Activated T-cell treated with anti-CD3 and anti-CD28 coated beads, Interleukin-2, amount 50 U/mL, for 24 hours (primary cell): ENCODE results near the gene IGF2R.

Experiments used
- DNase-seq: peaks from one replicate; pipeline ENCODE4 v3.0.0-alpha.2; 2020
- H3K27ac Mint-ChIP-seq: 2 replicates; pipeline ENCODE4 v1.8.0; 2020; ENCODE audit warnings: mild to moderate bottlenecking, mixed read lengths
- H3K27me3 Mint-ChIP-seq: 2 replicates; pipeline ENCODE4 v1.8.0; 2020; ENCODE audit warnings: mixed read lengths
- H3K36me3 Mint-ChIP-seq: 2 replicates; pipeline ENCODE4 v1.8.0; 2020; ENCODE audit warnings: low read depth, mixed read lengths
- H3K4me1 Mint-ChIP-seq: 2 replicates; pipeline ENCODE4 v1.8.0; 2020; ENCODE audit warnings: low read depth, mixed read lengths
- H3K4me3 Mint-ChIP-seq: 2 replicates; pipeline ENCODE4 v1.8.0; 2020; ENCODE audit warnings: mild to moderate bottlenecking, moderate library complexity, mixed read lengths
- H3K9me3 Mint-ChIP-seq: 2 replicates; pipeline ENCODE4 v1.8.0; 2020; ENCODE audit warnings: mixed read lengths

IGF2R gene

DNA sequence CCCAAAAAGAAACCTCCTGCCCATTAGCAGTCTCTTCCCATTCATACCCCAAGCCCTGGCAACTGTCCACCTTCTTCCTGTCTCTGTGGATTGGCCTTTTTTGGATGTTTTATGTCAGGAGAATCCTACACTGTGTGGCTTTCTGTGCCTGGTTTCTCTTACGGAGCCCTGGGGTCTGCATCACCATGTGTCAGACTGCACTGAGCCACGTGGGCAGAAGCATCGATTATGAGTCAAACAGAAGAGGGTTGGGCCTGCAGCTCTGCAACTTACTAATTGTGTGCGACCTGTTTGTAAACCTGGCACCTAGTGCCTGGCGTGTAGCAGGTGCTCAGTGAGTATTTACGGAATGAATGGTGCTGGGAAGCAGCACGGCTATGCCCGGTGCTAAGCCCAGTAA is 62.6 kb downstream of the IGF2R start:
- no peak overlapping the region for H3K4me3 Mint-ChIP-seq
- H3K36me3 Mint-ChIP-seq, result peaks cover 100% of the 10 kb centered on the region
- H3K9me3 Mint-ChIP-seq, result no peaks in the 10 kb centered on the region
- DNase-seq, result no peak
- H3K27me3 Mint-ChIP-seq, result no peaks in the 10 kb centered on the region
- peak overlapping the region; percentile 75 for H3K27ac Mint-ChIP-seq
- H3K4me1 Mint-ChIP-seq, result peaks cover 27% of the 10 kb centered on the region

DNA sequence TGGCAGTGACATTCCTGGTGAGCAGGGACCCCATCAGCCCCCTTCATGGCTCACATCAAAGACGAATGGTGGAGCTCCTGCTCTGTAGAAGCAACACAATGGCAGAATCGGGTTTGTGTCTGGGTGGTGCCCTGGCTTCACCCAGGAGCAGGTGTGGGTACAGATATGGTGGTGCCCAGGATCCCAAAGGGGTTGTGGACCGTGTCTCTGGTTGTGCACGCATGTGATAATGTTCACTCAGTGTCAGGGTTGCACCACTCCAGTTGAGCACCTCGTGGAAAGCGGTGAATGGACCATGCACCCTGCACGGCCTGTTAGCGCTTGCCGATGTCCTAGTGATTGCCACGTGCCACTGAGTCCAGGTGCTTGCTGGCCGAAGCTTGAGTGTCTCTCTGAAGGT is 63.0 kb downstream of the IGF2R start:
- peaks cover 100% of the 10 kb centered on the region for H3K36me3 Mint-ChIP-seq
- no peak for DNase-seq
- H3K4me1 Mint-ChIP-seq, result peaks cover 26% of the 10 kb centered on the region
- H3K4me3 Mint-ChIP-seq, result no peak overlapping the region
- H3K9me3 Mint-ChIP-seq, result no peaks in the 10 kb centered on the region
- no peaks in the 10 kb centered on the region for H3K27me3 Mint-ChIP-seq
- peak overlapping the region; percentile 75 for H3K27ac Mint-ChIP-seq

DNA sequence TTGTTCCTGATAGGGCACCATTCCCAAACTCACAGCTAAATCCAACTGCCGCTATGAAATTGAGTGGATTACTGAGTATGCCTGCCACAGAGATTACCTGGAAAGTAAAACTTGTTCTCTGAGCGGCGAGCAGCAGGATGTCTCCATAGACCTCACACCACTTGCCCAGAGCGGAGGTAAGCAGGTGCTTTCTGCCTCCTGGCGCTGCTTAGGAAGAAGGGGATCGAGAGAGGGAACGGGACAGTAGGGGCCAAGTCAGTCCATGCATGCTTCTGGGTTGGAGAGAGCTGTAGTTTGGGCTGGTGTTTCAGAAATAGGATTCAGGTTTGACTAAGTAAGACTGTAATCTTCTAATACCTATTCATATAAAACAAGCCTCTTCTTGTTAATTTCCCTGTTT is 63.7 kb downstream of the IGF2R start:
- no peak for DNase-seq
- Mint-ChIP-seq H3K4me1 (peaks cover 23% of the 10 kb centered on the region), H3K4me3 (no peak overlapping the region), H3K9me3 (no peaks in the 10 kb centered on the region), H3K27ac (no peak overlapping the region), H3K36me3 (peaks cover 100% of the 10 kb centered on the region), H3K27me3 (no peaks in the 10 kb centered on the region)

DNA sequence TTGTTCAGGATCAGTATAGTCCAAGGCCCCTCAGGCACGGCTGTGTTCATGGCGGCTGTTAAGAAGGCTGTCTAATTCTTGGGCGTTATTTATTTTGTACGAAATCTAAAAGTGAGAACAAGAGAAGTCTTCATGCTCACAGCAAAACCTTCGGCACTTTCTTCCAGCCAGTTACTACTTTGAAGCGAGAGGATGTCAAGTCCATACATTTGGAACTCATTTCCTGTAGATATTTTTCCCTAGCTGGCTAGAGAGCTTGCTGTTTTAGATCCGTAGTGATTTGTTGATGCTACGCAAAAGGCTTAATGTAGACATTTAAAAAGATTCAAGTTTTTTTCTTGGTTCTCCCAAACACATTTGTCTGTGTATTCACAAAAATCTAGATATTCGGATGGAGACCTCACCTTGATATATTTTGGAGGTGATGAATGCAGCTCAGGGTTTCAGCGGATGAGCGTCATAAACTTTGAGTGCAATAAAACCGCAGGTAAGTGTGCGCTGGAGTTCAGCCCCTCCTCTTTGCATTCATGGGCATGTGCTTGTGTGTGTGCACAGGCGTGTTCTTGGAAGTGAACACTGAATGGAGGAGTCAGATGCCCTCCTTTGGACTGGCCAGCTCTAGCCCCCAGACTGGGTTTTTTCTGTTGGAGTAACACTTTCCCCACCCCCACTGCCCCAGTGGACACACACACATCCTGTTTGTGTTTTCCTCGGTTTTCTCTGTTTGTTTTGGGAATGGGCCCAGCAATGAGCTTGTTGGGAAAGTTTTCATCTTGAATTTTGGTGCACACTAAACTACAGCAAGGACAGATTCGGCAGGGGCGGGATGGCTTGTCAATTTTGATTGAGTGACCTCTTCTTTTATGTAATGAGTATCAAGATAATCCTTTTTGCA is 65.4 kb downstream of the IGF2R start:
- Mint-ChIP-seq H3K27me3 (no peaks in the 10 kb centered on the region), H3K27ac (no peak overlapping the region), H3K4me3 (no peak overlapping the region), H3K4me1 (peaks cover 27% of the 10 kb centered on the region), H3K9me3 (no peaks in the 10 kb centered on the region), H3K36me3 (peaks cover 98% of the 10 kb centered on the region)
- no peak for DNase-seq

DNA sequence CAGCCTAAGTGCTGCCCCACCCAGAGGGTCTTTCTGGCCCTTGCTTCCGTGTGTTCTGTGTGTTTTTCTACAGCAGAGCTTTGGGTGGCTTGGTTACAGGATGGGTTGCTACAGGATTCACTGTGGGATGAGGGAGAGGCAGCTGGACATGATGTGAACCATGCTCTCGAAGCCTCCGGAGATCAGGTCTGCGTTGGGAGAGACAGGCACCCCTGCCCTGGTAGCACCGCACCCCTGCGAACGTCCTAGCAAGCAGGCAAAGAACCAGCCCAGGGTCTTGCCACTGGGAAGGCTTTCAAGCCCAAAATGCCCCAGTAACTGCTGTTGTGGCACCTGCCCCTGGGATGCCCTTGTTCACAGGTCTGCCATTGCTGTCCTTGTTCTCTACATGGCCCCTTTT is 66.4 kb downstream of the IGF2R start:
- H3K4me3 Mint-ChIP-seq, result no peak overlapping the region
- peaks cover 97% of the 10 kb centered on the region for H3K36me3 Mint-ChIP-seq
- no peaks in the 10 kb centered on the region for H3K27me3 Mint-ChIP-seq
- peak overlapping the region; percentile 53 for H3K27ac Mint-ChIP-seq
- DNase-seq, result no peak
- H3K9me3 Mint-ChIP-seq, result no peaks in the 10 kb centered on the region
- peaks cover 27% of the 10 kb centered on the region for H3K4me1 Mint-ChIP-seq

- Mint-ChIP-seq H3K27ac (peak overlapping the region; percentile 53), H3K27me3 (no peaks in the 10 kb centered on the region), H3K36me3 (peaks cover 97% of the 10 kb centered on the region), H3K9me3 (no peaks in the 10 kb centered on the region), H3K4me1 (peaks cover 24% of the 10 kb centered on the region), H3K4me3 (no peak overlapping the region)
- DNase-seq, result no peak
These were observed 66.9 kb downstream of the IGF2R start for GRCh38 chr6:160035693-160036330.

DNA sequence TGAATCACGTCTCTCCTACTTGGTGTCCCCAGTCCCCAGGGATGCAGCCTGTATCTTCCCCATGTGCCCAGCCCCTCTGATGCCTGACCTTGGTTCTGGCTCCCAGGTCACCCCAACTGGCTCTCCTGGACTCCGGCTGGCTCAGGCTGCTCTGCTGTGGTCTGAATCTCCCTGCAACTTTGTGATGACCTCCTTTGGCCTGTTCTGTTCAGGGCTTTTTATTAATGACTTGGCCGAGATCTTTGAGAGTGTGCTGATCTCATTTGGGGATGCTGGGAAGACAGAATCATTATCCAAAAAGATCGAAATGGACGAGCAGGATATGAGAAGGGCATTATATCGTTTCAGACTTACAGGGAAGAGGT is 67.4 kb downstream of the IGF2R start:
- Mint-ChIP-seq H3K4me1 (peaks cover 24% of the 10 kb centered on the region), H3K4me3 (no peak overlapping the region), H3K27ac (peak overlapping the region; percentile 58), H3K9me3 (no peaks in the 10 kb centered on the region), H3K27me3 (no peaks in the 10 kb centered on the region), H3K36me3 (peaks cover 97% of the 10 kb centered on the region)
- no peak for DNase-seq

- Mint-ChIP-seq H3K4me1 (peaks cover 19% of the 10 kb centered on the region), H3K27me3 (no peaks in the 10 kb centered on the region), H3K4me3 (no peak overlapping the region), H3K27ac (no peak overlapping the region), H3K9me3 (no peaks in the 10 kb centered on the region), H3K36me3 (peaks cover 97% of the 10 kb centered on the region)
- DNase-seq, result no peak
These were observed 67.9 kb downstream of the IGF2R start for GRCh38 chr6:160036790-160037206.

- H3K4me1 Mint-ChIP-seq, result peaks cover 17% of the 10 kb centered on the region
These were observed 69.6 kb downstream of the IGF2R start for GRCh38 chr6:160038479-160038878.

GRCh38 chr6:160039441-160039840 is 70.6 kb downstream of the IGF2R start:
- Mint-ChIP-seq H3K27ac (no peak overlapping the region), H3K4me1 (peaks cover 17% of the 10 kb centered on the region), H3K4me3 (no peak overlapping the region), H3K36me3 (peaks cover 97% of the 10 kb centered on the region), H3K9me3 (no peaks in the 10 kb centered on the region), H3K27me3 (no peaks in the 10 kb centered on the region)
- no peak for DNase-seq

More at GRCh38 chr6:160038479-160038878, 69.6 kb downstream of the IGF2R start:
- H3K36me3 Mint-ChIP-seq, result peaks cover 97% of the 10 kb centered on the region
- peak overlapping the region; percentile 23 for H3K27ac Mint-ChIP-seq
- no peaks in the 10 kb centered on the region for H3K27me3 Mint-ChIP-seq
- no peak for DNase-seq
- H3K4me3 Mint-ChIP-seq, result no peak overlapping the region
- H3K9me3 Mint-ChIP-seq, result no peaks in the 10 kb centered on the region

DNA sequence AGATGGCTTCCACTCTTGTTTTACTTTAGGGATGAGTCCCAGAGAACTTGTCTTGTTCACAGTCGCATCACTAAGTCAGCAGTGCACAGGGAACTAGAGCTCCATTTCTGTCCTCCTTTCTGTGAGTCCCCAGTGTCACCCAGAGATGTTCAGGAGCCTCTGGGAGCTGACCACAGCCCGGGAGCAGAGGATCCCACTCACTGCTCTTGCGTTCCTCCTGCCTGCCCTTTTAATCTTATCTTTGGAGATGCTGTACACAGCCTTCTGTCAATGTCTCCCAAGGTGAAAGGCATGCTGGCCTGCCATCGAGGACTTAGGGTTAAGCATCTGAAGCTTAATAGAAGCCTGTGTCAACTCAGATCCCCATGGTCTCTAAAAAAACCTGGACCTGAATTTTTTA is 71.2 kb downstream of the IGF2R start:
- no peak overlapping the region for H3K27ac Mint-ChIP-seq
- no peak overlapping the region for H3K4me3 Mint-ChIP-seq
- H3K9me3 Mint-ChIP-seq, result no peaks in the 10 kb centered on the region
- H3K4me1 Mint-ChIP-seq, result peaks cover 17% of the 10 kb centered on the region
- H3K27me3 Mint-ChIP-seq, result no peaks in the 10 kb centered on the region
- peaks cover 97% of the 10 kb centered on the region for H3K36me3 Mint-ChIP-seq
- no peak for DNase-seq

- Mint-ChIP-seq H3K4me1 (peaks cover 17% of the 10 kb centered on the region), H3K27ac (peak overlapping the region; percentile 58), H3K36me3 (peaks cover 97% of the 10 kb centered on the region), H3K27me3 (no peaks in the 10 kb centered on the region), H3K4me3 (no peak overlapping the region), H3K9me3 (no peaks in the 10 kb centered on the region)
- DNase-seq, result no peak
These were observed 71.8 kb downstream of the IGF2R start for GRCh38 chr6:160040527-160041264.

DNA sequence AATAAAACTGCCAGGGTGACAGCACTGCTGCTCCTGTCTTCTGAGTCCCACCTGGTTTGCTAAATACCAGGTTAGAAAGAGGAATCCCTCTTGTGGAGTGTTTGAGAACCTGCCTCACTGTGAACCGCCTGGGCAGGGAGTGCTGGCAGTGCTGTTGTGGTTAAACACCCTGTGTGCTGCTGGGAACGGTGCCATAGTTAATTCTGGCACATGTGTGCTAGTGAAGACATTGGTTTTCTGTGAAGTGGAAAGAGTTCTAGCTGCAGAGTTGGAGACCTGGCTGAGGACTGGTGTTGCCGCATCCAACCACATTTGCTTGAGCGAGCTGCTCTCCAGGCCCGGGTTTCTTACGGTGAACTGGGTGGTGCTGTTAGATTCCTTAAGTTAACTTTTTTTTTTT is 72.7 kb downstream of the IGF2R start:
- Mint-ChIP-seq H3K4me1 (peaks cover 15% of the 10 kb centered on the region), H3K27ac (no peak overlapping the region)
- DNase-seq, result no peak

DNA sequence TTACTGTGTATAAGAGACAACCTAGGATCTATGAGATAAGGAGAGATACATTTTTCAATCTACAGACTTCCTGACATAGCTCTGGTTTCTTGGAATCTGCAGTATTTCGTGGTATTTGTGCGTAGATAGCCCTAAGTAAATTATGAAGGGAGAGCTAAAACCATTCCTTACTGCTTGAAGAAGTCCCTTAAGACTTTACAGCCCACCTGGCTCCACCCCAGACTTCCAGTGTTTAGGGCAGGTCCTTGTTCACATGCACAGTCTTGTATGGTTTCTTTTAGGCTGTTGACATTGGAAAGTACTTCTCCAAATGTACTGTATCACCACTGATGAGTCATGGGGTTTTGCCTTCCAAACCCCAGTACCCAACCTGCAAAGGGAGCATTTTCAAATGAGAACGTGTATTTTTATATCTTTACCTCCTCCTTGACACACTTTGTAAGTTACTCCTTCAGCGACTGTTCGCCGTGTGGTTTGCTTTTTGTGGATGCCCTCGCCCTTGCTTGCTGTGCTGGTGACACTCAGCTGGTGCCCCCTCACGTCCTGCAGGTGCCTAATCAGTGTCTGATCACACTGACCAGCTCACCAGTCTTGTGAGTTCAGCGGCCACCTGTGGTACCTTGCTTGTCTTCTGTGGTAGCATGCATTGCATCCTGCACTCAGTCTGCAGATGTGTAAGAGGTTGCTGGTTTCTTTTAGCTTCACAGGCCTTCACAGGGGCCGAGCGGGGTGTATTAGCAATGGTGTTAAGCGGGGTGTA is 73.3 kb downstream of the IGF2R start:
- Mint-ChIP-seq H3K27me3 (no peaks in the 10 kb centered on the region), H3K4me3 (no peak overlapping the region), H3K9me3 (no peaks in the 10 kb centered on the region), H3K4me1 (peaks cover 14% of the 10 kb centered on the region), H3K36me3 (peaks cover 97% of the 10 kb centered on the region), H3K27ac (peak overlapping the region; percentile 29)
- no peak for DNase-seq

More for the DNA sequence above, 72.7 kb downstream of the IGF2R start:
- H3K4me3 Mint-ChIP-seq, result no peak overlapping the region
- no peaks in the 10 kb centered on the region for H3K27me3 Mint-ChIP-seq
- H3K9me3 Mint-ChIP-seq, result no peaks in the 10 kb centered on the region
- peaks cover 97% of the 10 kb centered on the region for H3K36me3 Mint-ChIP-seq
